Transverse colon (tissue), 4 donors: Measurements from ENCODE around the gene B4GALT7.

ENCODE experiments used
- CTCF ChIP-seq, 5 experiments: fragments of 200-600 bp in 3 of 5; fragments of 450-650 bp in 2 of 5; sonication (generic) in 3 of 5; IDR thresholded peaks; 1 replicate in 2 of 5; 2 replicates in 3 of 5; pipeline ENCODE4 v1.5.1; 2016 to 2017; ENCODE audit warnings: antibody characterized with exemption in 5 of 5, inconsistent platforms in 3 of 5, mild to moderate bottlenecking in 2 of 5, moderate library complexity in 1 of 5
- POLR2A ChIP-seq: fragments of 450-650 bp; IDR thresholded peaks from one replicate; pipeline ENCODE4 v1.6.1; 2016; ENCODE audit warnings: antibody characterized with exemption, mild to moderate bottlenecking, moderate library complexity
- POLR2AphosphoS5 ChIP-seq, 3 donors: sonication (generic); formaldehyde crosslinking; IDR thresholded peaks; one replicate each; pipeline ENCODE4 v1.6.1; 2016; ENCODE audit warnings: antibody characterized with exemption in 3 of 3

DNA sequence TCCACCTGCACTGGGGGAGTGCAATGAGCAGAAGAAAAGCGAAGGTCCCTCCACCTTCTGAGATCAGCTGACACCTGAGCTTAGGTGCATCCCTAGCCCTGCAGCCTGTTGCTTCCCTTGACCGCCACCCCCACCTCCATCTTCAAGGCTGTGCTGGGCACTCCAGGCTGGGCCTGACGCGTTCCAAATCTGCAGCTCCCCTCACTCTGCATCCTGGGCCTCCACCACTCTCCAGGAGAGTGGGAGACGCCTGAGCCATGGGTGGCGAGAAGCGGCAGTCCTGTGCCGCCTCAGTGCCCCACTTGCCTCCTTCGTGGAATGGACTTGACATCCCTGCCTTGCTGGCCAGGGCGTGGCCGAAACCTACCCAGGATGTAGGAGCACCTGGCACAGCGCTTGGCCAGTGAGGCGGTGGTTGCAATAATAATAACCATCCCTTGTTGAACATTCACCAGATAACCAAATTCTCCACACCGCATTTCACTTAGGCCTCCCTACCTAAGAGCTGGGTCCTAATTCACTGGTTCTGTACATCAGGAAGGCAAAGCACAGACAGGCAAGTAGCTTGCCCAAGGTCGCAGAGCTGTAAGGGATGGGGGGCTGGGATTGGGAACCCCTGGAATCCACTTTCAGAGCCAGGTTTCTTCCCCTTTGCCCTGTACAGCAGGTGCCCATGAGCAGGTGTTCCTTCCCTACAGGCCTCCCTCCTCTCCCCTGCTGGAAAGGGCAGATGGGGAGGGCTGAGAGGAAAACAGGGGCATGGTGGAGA is 11.7 kb downstream of the B4GALT7 start:
- TF ChIP-seq CTCF (IDR thresholded peaks at IDR 0.05) (no peak), POLR2AphosphoS5 (IDR thresholded peaks at IDR 0.05) (no peak), POLR2A (no peak)
